GM21723 (cell line): ENCODE data around the gene MOB2.

Experiments used
- ATAC-seq: cut with Tn5 transposase; IDR thresholded peaks from one replicate; pipeline ENCODE4 v1.9.1; 2021; ENCODE audit warnings: mild to moderate bottlenecking, moderate library complexity; ENCODE audit not compliant: unreplicated experiment

The MOB2 gene

DNA sequence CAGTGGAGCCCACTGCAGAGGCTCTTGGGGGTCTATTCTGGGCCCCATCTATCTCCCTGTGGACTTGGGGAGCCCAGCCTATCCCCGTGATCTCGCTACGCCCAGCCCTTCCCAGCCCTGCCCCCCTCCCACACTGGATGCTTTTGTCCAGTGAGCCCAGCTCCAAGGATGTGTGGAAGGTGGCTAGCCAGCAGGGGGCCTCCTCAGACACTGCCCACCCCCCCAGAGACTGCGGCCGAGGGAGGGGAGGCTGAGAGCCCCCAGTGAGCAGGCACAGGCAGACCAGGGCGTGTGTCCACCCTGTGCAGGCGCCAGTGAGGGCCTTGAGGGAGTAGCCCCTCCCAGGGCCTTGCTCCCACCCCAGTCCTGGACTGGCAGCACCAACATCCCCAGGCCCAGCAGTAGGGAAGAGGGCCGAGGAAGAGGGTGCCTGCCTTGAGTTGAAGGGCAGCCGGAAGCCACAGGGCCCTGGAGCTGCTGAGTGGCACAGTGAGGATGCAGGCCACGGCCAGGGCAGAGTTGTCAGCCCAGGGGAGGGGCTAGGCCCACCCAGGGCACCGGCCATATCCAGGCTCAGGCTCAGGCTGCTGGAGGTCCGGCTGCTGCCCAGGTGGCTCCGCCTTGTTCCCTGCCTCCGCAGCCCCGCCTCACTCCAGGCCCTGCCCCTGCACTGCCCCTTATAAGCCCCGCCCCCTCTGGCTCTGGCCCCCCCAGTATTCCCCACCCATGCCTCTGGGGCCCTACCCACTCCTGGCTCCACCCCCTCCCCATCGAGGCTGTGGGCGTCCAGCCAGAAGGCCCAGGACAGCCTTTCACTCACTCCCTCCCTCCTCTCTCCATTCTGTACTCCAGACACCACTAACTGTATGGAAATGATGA lies 28.0 kb downstream of the MOB2 start:
- no peak for ATAC-seq

DNA sequence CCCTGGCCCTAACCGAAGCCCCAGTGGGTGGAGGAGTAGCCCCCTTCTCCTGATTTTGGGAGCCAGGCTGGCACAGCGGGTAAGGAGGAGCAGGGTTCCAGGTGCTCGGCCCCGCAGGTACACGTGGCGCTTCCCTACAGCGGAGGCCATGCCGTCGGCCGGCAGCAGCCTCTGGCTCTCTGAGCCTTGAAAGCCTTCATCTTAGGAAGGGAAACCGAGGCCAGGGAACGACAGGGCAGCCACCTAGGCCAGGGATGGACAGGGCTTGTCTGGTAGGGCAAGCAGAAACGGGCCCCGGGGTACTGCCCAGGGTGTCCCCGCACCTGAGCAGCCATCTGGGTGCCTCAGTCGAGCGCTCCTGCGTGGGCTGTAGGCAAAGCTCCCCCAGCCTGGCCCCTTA lies 28.7 kb downstream of the MOB2 start:
- no peak for ATAC-seq

DNA sequence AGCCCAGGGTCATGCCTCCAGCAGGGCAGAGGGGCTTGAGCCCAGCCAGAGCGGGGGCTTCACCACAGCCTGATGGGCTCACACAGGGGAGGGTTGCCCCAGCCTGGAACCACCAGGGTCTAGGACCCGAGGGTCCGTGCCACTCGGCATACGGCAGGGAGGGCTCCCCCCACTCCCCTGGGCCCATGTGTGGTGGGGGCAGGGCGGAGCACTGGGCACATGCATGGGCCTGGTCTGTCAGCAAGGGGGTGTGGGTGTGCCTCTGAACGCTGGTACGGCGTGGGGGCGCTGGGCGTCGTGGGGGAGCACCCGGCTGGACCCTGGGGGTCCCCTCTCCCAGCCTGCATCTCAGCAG lies 29.3 kb downstream of the MOB2 start:
- ATAC-seq: no peak

DNA sequence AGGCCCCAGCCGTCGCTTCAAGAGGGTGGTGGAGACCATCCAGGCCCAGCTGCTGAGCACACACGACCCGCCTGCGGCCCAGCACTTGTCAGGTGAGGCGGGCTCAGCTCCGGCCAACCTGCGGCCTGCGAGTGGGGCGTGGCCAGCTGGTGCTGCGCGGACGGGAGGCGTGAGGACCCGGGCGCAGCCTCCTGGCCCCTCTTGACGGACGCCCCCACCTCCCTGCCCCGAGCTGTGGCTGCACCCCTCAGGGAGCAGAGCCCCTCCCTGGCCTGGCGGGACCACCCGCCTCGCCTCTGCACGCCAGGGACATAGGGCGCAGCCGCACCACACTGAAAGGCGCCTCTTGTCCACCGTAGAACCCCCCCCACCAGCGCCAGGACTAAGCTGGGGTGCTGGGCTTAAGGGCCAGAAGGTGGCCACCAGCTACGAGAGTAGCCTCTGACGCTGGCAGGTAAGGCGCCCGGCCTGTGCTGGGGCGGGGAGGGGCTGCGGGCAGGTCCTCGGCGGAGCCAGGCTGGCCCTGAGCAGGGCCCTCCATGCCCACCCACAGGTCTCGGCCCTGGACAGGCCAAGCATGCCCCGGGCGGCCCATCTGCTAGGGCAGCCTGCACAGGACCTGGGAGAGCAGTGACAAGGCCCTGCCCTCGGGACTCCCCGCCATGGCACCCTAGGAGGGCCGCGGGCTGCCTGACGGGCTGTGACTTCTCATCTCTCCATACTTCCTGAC lies 29.8 kb downstream of the MOB2 start:
- ATAC-seq: no peak

DNA sequence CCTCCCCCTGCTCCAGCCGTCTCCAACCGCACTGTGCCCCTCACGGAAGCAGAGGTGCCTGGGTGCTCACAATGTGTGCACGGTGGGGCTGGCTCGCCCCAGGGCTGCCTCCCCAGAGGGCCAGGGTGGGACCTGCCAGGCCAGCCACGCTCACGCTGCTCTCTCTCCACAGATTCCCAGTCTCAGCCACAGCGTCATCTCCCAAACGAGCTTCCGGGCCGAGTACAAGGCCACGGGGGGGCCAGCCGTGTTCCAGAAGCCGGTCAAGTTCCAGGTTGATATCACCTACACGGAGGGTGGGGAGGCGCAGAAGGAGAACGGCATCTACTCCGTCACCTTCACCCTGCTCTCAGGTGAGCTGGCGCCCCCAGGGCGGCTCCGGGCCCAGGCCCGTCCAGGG lies 30.4 kb downstream of the MOB2 start:
- ATAC-seq: no peak

DNA sequence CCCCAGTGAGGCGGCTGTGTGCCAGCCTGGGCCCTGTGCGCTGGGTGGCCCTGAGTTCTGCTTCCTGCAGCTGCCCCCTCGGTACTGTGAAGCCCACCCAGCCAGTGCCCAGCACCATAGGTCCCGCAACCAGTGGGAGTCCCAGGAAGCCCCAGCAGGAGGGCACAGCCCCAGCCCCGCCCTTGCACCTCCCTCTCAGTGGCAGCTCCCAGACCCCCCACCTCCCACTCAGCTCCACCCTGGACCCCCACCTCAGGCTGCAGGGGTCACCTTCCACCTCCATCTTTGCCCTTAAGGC lies 30.9 kb downstream of the MOB2 start:
- no peak for ATAC-seq

DNA sequence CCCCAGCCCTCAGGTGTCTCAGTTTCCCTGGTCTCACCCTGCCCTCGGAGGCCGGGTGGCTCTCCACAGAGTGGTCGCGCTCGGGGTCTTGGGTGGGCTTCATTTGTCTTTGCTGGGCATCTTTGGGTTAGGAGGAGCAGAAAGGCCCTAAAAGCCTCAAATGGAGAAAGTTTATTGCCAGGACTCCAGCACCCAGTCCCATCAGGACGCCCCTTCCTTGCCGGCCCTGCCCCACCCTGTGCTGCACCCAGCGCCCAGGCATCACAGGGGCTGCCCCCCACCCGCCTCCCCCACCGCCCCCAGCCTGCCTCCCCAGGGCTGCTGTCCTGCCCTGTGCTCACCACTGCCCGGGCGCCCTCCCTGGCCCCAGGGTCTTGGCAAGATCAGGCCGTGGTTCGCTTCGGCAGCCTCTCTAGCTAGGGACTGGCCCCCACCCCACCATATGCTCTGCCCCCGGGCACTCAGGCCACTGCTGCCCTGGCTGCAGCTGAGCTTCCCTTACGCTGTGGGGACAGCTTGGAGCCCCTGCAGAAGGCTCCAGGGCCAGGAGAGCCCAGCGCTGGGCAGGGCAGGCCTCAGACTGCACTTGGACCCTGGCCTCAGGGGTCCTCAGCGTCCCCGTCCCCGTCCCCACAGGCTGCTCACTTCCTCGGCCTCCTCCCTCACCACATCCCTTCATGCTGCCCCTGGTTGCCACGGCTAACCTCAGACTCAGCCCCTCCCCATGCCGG lies 31.4 kb downstream of the MOB2 start:
- no peak for ATAC-seq

DNA sequence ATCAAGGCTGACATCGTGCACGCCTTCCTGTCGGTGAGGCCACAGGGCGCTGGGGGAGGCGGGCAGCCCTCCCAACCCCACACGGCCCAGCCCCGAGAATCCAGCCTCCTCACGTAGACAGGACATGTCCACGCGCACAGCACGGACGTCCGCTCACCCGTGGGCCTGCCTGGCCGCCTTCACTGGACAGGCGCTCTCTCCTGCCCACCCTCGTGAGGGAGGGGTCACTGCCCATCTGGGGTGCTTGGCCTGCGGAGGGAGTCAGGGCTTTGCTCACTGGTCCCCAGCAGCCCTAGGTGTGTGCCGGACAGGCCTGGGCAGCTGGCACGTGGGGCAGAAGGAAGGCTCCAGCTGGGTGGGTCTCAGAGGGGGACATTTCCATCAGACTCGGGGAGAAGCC lies 32.0 kb downstream of the MOB2 start:
- no peak for ATAC-seq

DNA sequence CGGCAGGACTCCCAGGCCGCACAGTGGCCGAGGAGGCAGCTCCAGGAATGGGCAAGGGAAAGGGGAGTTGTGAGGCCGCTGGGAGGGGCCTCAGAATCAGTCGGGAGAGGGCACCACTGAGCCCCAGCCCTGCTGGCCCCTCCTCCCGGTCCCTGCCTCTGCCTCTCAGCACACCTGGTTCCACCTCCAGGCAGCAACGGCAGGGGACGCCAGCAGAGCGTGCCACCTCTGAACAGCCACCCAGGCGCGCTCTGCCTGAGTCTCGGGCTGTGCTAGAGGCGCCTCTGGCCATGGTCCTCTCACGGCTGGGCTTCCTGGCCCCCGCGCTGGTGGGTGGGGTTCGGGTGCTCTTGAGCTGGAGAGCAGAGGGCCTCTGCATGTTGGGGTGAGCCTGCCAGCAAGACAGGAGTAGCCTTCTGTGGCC lies 33.0 kb downstream of the MOB2 start:
- ATAC-seq: no peak

DNA sequence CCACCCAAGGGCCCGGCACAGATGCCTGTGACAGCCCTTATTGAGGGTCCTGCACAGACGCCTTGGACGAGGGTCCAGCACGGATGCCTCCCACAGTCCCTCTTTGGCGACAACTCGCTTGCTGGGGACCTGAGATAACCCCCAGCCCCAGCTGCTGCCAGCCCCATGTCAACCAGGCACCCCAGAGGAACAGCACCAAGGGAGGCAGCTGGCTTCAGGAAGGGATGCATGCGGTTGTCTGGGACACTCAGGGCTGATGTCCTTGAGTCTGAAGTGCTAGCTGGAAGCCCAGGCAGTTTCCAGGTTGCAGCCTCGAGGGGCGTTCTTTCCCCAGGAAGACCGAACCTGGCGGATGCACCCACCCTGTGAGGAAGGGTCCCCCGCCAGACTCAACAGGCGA lies 33.8 kb downstream of the MOB2 start:
- no peak for ATAC-seq

DNA sequence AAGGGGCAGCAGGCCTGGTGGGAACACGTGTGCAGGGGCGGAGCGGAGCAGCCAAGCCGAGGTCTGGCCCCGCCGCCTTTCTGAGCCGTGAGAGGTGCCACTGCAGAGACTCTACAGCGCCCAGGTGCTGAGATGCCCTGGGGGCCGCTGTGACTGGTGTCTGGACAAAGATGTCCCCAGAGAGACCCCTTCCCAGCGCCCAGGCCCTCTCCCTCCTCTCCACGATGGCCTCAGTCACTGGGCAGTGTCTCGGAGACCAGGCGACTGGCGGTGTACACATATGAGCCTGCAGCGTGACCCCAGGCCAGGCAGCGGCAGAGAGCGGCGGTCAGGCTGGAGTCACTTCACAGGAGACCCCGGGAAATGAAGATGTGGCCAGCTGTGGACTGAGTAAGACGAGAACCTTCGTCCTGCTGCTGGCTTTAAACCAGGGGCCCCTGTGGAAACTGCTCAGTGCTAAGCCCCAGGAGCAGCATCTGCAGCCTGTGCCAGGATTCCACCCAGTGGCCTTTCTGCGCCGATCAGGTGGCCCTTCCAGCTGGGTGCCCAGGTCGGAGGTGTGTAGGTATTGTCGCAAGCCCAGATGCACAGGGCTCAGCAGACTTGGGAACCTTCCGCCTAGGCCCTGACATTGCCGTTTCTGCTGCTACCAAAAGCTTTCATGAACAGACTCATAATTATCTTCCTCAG lies 34.7 kb downstream of the MOB2 start:
- no peak for ATAC-seq

DNA sequence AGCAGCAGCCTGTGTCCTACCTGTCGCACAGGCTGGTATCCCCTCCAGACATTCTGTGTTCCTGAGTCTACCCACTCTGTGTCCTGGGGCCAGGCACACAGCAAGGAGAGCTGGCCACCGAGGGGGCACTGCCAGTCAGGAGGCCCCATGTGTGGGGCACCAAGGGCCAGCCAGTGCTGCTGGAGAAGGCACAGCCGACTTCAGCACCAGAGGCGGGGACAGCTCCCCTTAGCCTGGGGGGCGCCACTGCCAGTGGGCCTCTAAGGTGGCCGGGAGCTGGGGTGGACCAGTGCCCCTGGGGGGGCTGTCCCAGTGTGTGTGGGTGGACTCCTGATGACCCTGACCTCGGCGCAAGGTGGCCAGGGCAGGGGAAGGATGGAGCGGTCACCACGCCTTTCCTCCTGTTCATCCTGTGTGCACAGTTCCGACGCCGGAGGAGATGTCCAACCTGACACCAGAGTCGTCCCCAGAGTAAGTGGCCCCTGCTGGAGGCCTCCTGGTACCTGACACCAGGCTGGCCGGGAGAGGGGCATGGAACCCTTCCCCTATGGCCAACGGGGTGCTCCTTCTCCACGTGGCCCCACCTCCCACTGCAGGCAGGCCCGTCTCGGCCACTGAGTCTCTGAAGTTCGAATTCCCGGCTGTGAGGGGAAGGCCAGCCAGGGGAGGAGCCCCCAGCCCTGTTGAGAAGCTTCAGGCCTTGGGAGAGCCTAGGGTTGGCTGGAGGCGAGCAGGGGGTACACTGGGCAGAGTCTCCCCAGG lies 35.4 kb downstream of the MOB2 start:
- no peak for ATAC-seq

DNA sequence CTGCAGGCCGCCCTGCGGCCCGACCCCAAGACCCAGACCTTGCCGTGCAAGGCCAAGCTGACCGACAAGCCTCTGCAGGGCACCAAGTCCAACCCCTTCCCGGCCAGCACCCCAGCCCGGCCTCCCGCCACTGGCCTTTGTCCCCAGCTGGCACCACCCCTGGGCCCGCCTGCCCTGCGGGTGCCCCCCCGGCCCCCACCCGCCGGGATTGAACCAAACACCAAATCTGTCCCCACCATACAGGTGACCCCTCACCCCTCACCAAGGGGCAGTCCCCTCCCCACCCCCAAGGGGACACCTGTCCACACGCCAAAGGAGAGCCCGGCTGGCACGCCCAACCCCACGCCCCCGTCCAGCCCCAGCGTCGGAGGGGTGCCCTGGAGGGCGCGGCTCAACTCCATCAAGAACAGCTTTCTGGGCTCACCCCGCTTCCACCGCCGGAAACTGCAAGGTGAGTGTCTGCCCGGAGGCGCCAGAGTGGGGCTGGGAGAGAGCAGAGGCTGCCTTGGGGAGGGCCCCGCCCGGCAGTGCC lies 36.2 kb downstream of the MOB2 start:
- ATAC-seq: no peak

DNA sequence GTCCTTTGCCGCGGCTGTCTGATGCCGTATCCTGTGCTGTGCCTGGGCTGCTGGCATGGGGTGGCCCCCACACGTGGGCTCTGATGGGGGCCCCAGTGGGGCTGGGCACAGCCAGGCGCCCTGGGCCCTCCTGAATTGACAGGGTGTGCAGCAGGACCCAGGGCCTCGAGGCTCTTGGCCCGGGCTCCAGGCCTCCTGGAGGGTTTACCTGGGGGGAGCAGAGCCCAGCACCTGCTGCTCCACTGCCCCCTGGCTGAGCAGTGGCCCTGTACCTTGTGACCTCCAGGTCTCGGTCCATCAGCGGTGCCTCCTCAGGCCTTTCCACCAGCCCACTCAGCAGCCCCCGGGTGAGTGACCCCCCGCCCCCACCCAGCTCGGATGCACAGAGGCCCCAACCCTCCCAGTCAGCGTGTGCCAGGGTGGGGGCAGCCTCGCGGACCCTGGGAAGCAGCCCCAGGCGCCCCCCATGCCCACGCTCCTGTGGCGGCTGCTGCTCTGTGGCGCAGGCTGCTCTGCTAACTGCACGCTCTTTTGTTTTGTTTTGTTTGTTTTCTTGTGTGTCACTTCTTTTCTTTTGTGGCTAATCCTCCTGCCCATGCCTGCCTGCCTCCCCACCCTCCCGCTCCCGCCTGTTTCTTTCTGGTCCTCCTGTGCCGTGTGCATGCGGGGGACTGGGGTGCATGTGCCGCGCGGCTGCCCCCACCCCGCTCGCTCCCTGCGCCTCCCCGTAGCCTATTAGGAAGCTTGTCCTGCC lies 36.9 kb downstream of the MOB2 start:
- ATAC-seq: no peak

DNA sequence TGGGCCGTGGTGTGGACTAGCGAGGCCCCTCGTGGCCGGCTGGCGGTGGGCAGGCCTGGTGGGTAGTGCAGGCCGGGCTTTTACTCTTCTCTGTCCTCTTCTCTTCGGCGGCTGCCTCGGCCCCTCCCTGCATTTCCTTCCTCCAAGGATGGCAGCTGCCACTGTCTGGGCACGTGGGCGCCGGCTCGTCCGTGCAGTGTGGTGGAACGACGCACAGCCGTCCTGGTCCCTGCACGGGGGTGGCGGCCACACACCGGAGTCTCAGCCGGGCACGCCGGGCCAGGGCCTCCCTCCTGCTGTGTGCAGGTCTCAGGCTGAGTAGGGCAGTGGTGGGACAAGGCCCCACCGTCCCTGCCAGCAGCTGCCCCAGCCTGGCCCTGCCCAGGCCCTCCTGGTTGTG lies 37.7 kb downstream of the MOB2 start:
- ATAC-seq: no peak

DNA sequence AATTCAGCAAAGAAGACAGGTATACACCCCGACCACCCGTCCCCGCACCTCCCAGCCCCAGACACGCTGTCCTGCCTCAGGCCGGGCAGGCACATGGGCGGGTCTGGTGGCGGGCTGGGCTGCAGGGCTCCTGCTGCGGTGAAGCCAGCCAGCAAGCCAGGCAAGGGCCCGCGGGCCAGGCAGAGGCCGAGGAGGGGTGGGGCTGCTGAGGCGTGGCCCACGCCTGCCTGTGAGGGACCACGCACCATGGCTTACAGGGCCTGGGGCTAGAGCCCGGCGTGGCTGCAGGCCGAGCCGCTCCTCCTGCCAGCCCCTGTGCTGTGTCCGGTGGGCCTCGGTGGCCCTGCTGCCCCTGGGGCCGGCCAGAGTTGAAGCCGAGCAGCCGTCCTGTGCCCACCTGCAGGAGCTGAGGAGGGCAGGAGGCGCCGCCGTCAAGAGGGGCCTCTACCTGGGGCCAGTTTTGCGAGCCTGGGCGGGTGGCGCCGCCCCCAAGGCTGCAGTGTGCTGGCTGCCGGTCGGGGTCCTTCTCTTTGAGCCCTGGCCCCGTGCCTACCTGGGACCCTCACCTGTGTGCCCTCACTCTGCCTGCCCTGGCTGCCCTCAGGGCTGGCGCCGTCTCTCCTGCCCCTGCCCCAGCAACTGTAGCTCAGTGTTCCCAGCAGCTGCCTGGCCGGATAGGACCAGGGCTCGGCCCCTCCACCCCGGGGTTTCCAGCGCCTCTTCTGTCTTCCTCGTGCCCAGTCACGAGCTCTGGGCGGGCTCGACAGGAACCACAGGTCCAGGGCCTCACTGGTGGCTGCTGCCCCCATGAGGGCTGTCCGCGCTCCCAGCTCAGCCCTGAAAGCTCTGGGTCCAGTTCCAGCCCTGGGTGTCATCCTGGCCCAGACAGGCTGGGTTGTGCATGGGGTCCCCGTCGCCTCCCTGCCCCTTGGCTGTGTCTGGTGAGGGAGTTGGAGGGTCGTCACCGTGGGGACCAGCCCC lies 38.4 kb downstream of the MOB2 start:
- no peak for ATAC-seq

DNA sequence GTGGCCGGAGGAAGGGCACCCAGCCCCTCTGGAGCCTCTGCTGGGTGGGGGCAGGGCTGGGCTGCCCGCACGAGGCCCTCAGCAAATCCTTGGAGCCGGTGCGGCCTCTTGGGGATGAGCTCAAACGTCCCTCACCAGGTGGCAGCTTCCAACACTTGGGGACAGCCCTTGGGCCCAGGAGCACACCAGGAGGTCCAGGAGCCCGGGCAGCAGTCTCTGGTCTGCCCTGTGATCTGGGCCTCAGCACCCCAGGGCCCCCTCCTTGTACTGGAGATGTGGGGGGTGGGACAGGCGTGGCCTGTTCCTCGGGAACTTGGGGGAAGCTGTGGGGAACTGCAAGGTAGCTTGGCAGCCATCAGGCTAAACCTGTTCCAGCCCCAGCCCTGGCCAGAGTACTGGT lies 40.0 kb downstream of the MOB2 start:
- no peak for ATAC-seq

DNA sequence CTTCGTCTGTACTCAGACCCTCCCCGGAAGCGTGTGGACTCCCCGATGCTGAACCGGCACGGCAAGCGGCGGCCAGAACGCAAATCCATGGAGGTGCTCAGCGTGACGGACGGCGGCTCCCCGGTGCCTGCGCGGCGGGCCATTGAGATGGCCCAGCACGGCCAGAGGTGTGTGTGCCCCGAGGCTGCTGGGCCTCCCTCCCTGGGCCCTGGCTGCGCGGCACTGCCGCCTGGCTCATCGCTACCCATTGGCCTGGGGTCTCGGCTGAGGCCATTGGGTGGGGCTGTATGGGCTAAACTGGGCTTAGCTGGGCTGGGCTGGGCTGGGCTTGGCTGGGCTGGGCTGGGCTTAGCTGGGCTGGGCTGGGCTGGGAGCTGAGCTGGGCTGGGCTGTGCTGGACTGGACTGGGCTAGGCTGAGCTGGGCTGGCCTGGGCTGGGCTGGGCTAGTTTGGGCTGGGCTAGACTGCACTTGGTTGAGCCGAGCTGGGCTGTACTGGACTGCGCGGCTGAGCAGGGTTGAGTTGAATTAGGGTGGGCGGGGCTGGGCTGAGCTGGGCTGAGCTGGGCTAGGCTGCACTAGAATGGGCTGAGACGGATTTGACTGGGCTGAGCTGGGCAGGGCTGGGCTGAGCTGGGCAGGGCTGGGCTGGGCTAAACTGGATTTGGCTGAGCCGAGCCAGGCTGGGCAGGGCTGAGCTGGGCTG lies 40.7 kb downstream of the MOB2 start:
- no peak for ATAC-seq
